Measurements from ENCODE around the gene RAB39B.

RAB39B gene

DNA sequence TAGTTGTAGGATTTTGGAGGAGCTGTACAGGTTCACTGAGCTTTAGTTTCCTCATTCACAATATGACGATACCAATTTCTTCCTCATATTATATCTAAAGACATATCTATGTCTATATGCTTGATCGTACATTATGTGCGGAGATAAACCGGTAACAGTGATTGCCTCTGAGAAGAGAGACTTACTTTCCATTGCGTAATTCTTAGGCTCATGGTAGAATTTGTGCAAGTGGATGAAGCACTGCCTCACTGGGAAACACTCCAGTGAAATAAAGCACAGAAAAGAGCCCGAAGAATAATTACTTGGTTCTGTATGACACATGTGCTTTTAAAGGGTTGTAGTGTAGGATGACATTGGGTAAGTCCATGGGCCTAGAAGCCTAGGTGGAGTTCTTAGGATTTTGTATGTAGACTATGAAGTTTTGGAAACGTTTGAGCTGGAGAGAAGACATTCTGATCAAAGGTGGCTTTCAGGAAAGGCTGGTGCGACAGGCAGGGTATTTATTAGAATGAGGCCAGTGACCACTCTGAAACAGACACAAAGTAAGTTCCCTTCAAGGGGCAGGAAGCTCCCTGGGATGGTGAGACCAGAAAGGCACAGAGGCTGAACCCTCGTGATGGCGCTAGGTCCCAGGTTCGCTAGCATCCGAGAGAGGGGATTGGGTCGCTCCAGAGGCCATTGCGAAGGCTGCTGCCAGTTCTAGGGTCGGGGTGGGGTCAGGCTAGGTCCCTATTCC, 48.7 kb downstream of the RAB39B start:
- DNase-seq (ENCODE audit: low read depth in 2 of 2): no peak

DNA sequence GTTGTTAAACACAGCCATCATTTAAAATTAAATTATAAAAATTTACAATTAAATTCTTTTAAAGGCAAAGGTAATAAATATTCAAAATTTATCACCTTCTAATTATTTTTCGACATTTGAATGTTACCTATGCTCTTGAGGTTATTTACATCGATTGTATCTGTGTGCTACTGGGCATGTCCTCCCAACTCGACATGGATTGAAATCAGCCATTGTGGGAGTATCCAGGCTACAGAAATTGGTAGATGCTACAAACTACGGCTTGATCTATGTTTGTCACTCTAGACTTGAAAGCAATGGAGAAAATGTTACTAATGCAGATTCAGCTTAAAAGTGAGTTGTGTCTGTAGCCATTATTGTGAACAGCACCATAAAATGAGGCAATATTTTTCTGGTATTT, 50.6 kb downstream of the RAB39B start:
- DNase-seq (ENCODE audit: low read depth in 2 of 2): no peak

DNA sequence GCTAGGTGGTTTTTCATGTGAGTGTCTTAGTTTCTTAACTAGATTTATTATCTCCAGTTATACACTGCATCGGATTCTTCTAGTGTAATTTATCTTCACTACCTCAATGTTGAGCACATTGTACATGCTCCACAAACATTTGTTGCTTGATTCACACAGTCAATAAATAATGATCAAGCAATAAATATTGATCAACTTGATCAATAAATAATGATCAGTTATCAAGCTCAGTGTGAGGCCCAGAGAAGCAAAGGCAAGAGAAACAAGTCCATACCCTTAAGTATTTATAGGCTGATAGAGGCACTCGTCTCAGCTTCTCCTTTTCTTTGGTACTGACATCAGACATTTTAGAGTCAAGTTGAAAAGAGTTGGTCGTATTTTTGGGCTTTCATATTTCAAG, 53.1 kb downstream of the RAB39B start:
- DNase-seq (ENCODE audit: low read depth in 2 of 2): no peak
